GM18526 (cell line): ENCODE results near the gene NKG7.

Source experiments
- POLR2A ChIP-seq: IDR thresholded peaks from 3 replicates; pipeline ENCODE4 v1.6.1; 2011; ENCODE audit not compliant: insufficient read length; ENCODE audit errors: extremely low read depth

NKG7 gene

GRCh38 chr19:51367565-51368365, 4.7 kb downstream of the NKG7 start:
- peak; percentile 71 for TF ChIP-seq POLR2A

GRCh38 chr19:51367255-51367564, 5.2 kb downstream of the NKG7 start:
- TF ChIP-seq POLR2A = peak; percentile 21

- peak; percentile 75 for TF ChIP-seq POLR2A
Measured at GRCh38 chr19:51366389-51367254, 5.8 kb downstream of the NKG7 start.

GRCh38 chr19:51365965-51366388, 6.5 kb downstream of the NKG7 start, which contains the start of gene ETFB:
Gene ETFB, minus strand, starts transcription at chr19:51366388. Its CDS starts 62 bp downstream, at chr19:51366326.
- peak; percentile 65 for TF ChIP-seq POLR2A

DNA sequence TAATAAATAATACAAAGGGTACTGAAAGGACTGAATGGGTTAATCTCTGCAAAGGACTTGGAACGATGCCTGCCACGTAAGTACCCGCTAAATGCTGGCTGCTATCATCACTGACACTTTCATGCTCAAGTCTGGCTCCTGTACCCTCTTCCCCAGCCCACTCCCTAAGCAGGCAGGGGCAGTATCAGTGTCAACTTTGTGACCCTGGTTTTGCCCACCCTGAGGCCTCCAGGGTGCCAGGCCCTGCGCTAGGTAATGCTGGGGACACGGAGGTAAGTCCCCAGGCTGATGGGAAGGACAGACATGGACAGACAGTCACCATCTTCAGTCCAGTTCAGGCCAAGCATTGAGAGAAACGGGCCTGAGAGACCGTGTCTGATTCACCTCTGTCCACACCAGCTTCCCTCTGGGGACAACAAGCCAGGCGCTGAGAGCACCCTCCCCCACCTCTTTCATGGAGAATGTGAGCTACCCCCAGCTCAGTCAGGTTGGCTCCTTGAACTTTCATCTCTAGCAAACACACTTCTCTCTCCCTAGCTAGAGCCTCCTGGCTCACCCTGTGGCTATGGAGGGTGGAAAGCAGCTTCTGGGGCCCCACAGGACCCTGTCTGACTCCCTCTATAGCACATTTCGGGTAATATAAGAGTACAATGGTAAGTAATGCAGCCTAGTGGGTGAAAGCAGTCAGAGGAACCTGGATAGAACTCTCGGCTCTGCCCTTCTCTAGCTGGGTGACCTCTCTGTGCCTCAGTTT, 7.1 kb downstream of the NKG7 start:
- no peak for TF ChIP-seq POLR2A

DNA sequence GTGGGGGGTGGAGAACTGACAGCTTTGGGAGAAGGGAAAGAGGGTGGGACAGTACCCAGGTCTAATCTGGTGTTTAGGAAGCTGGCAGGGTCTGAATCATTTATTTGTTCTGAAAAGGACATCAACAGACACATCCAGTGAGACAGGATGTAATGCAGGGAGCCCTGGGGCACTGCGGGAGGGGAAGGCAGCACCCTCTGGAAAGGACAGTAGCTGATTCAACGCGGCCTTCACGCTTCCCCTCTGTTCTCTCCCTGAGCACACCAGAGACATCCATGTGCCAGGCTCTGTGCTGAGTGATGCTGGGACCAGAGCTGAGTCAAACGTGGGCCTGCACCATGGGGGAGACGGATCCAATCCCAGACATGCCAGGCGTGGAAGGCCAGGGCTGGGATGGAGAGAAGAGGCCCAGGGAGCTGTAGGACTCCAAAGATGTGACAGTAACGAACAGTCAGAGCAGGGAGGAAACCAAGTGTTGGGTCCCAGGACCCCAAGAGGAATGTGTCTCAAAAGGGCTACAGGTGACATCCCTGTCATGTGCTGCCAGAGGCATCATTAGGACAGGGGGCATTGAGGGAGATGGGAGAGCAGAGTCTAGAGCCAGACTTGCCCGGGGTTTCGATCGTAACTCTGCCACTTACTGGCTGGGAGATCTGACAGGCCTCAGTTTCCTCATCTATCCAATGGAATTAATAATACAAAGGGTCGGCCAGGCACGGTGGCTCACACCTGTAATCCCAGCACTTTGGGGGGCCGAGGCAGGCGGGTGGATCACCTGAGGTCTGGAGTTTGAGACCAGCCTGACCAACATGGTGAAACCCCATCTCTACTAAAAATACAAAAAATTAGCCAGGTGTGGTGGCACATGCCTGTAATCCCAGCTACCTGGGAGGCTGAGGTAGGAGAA, 8.0 kb downstream of the NKG7 start:
- no peak for TF ChIP-seq POLR2A

- TF ChIP-seq POLR2A = no peak
Measured at GRCh38 chr19:51361239-51361638, 11.2 kb downstream of the NKG7 start.

DNA sequence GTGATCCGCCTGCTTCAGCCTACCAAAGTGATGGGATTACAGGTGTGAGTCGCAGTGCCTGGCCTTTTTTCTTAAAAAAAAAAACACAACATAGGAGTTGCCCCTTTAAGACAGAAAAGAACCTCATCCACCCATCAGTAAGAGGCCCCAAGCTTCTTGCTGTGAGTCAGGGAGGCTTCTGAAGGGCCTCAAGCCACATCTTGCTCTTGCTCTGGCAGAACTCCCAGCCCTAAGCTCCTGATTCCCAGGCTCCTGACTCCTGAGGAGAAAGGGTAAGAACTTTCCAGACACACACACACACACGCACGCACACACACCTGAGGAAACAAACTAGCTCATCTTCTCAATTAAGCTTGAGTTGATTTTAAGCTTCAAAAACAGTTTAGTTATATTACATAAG, 13.2 kb downstream of the NKG7 start:
- TF ChIP-seq POLR2A = no peak

GRCh38 chr19:51357952-51358351, 14.5 kb downstream of the NKG7 start:
- no peak for TF ChIP-seq POLR2A

GRCh38 chr19:51356159-51356801, 16.2 kb downstream of the NKG7 start:
- TF ChIP-seq POLR2A = no peak

DNA sequence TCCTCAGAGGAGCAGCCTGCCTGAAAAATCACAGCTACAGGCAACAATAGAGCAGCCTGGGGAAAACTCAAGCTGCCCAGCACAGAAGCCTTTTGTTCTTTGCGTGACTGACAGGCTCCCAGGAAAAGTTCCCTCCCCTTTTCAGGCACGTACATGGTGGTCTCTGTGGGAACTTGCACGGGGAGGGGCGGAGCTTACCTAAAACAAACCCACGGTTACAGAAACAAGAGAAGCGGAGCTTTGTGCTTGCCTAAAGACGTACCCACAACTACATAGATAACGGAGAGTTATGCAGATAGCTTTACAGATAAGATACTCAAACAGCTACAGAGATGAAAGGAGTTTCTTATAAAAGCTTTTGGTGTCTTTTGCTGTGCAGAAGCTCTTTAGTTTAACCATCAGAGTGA, 17.7 kb downstream of the NKG7 start:
- TF ChIP-seq POLR2A = no peak

- TF ChIP-seq POLR2A = no peak
Measured at GRCh38 chr19:51354103-51354741, 18.2 kb downstream of the NKG7 start.

DNA sequence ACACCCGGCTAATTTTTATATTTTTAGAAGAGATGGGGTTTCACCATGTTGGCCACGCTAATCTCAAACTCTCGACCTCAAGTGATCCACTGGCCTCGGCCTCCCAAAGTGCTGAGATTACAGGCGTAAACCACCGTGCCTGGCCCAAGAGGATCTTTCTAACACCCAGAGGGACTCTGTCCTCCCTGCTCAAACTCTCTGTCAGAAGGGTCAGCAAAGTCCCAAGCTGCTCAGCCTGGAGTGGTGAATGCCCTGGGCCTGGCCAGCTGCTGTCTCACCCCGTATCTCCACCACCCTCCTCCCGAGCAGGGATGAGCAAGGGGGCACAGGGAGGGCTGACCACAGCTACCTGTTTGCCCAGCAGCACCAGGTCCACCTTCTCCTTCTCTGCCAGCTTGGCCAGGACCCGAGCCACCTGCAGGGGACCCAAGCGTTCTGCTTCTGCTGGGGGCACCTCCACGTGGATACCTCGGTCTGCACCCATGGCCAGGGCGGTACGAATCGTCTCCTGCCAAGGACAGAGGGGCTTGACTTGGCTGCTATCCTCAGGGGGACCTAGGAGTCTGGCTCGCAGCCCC, 19.6 kb downstream of the NKG7 start:
- TF ChIP-seq POLR2A = no peak
